HL-60/S4 treated with retinoic acid at 250 ng/mL for 4 days and 3 days (cell line): ENCODE data around the gene SCAF8.
"Not testable (repeated sequence)": the region's sequence is repeated elsewhere in the genome, so short reads cannot be mapped to it uniquely, and the experiment has no call there.

Experiments
- in situ Hi-C: fragments of 300-500 bp; cut with MboI; formaldehyde crosslinking; loops from 2 replicates; pipeline ENCODE4 v1.7.0; 2022; ENCODE audit warnings: low sequenced_read_pairs

The SCAF8 gene

GRCh38 chr6:154768280-154768679, 35.1 kb downstream of the SCAF8 start:
- in situ Hi-C loops = no loop called here

GRCh38 chr6:154773610-154774089, 40.4 kb downstream of the SCAF8 start:
- in situ Hi-C loops = no loop called here

GRCh38 chr6:154779157-154779556, 45.9 kb downstream of the SCAF8 start:
- in situ Hi-C loops = not testable (repeated sequence)

GRCh38 chr6:154782193-154782592, 49.0 kb downstream of the SCAF8 start:
- in situ Hi-C loops = no loop called here

- in situ Hi-C loops = no loop called here
Observed at GRCh38 chr6:154783229-154783628, 50.0 kb downstream of the SCAF8 start.

GRCh38 chr6:154785075-154785474, 51.9 kb downstream of the SCAF8 start:
- in situ Hi-C loops = no loop called here

GRCh38 chr6:154786144-154786868, 53.1 kb downstream of the SCAF8 start:
- in situ Hi-C loops = no loop called here

- in situ Hi-C loops = no loop called here
Observed at GRCh38 chr6:154791556-154792317, 58.5 kb downstream of the SCAF8 start.

- in situ Hi-C loops = no loop called here
Observed at GRCh38 chr6:154792325-154792724, 59.1 kb downstream of the SCAF8 start.

GRCh38 chr6:154792761-154793160, 59.5 kb downstream of the SCAF8 start:
- in situ Hi-C loops = no loop called here

- in situ Hi-C loops = no loop called here
Observed at GRCh38 chr6:154796484-154796883, 63.3 kb downstream of the SCAF8 start.

- in situ Hi-C loops = no loop called here
Observed at GRCh38 chr6:154797857-154798256, 64.6 kb downstream of the SCAF8 start.

GRCh38 chr6:154800338-154800737, 67.1 kb downstream of the SCAF8 start:
- in situ Hi-C loops = no loop called here

GRCh38 chr6:154805288-154805911, 72.2 kb downstream of the SCAF8 start:
- in situ Hi-C loops = no loop called here

GRCh38 chr6:154806804-154807203, 73.6 kb downstream of the SCAF8 start:
- in situ Hi-C loops = no loop called here

GRCh38 chr6:154811663-154812062, 78.4 kb downstream of the SCAF8 start:
- in situ Hi-C loops = not testable (repeated sequence)

- in situ Hi-C loops = no loop called here
Observed at GRCh38 chr6:154814063-154814462, 80.8 kb downstream of the SCAF8 start.

GRCh38 chr6:154815938-154816820, 83.0 kb downstream of the SCAF8 start:
- in situ Hi-C loops = no loop called here

GRCh38 chr6:154821099-154821498, 87.9 kb downstream of the SCAF8 start:
- in situ Hi-C loops = no loop called here

- in situ Hi-C loops = no loop called here
Observed at GRCh38 chr6:154821638-154822037, 88.4 kb downstream of the SCAF8 start.
